ENCODE data around the gene ABCB1.

The ABCB1 gene

GRCh38 chr7:87609916-87610315 is 9.2 kb upstream of the ABCB1 start:
- H3K4me1 ChIP-seq (ENCODE audit: control insufficient read depth in 5 of 5, insufficient read depth in 5 of 5, low read length in 5 of 5): no peaks in the 10 kb centered on the region

DNA sequence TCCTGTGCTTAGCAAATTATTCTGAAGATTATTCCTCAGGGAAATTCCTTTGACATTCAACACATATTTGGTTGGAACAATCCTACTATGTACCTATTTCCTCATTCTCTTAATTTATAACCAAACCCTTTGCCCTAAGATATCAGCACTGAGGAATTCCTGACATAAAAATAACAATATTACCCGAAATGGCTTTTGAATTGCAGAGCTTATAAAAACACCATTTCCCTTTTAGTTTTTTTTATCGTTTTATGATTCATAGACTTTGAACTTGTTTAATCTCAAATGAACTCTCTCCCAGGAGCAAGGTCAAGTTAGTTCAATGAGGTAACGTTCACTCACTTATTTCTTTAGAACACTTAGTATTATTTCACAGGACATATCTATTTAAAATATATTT is 7.7 kb upstream of the ABCB1 start:
- no peaks in the 10 kb centered on the region for H3K4me1 ChIP-seq (ENCODE audit: control insufficient read depth in 5 of 5, insufficient read depth in 5 of 5, low read length in 5 of 5)
- no peak overlapping the region for H3K9ac ChIP-seq (ENCODE audit: low read length in 5 of 5)
- no peak overlapping the region for H3K27ac ChIP-seq (ENCODE audit: low read depth, low read length)
- H3K4me3 ChIP-seq (ENCODE audit: low read depth in 1 of 5, low read length in 5 of 5): no peak overlapping the region
- no peaks in the 10 kb centered on the region for H3K36me3 ChIP-seq (ENCODE audit: control insufficient read depth in 5 of 5, insufficient read depth in 5 of 5, low read length in 5 of 5)
- H3K9me3 ChIP-seq (ENCODE audit: control insufficient read depth in 5 of 5, low read length in 5 of 5): no peaks in the 10 kb centered on the region
- H3K27me3 ChIP-seq (ENCODE audit: control insufficient read depth in 5 of 5, insufficient read depth in 4 of 5, low read length in 5 of 5): peaks cover 0 to 5% (median 1%) of the 10 kb centered on the region in 5 donors

More at GRCh38 chr7:87609916-87610315, 9.2 kb upstream of the ABCB1 start:
- no peaks in the 10 kb centered on the region for H3K36me3 ChIP-seq (ENCODE audit: control insufficient read depth in 5 of 5, insufficient read depth in 5 of 5, low read length in 5 of 5)
- no peaks in the 10 kb centered on the region for H3K9me3 ChIP-seq (ENCODE audit: control insufficient read depth in 5 of 5, low read length in 5 of 5)
- peaks cover 0 to 2% (median 0%) of the 10 kb centered on the region in 5 donors for H3K27me3 ChIP-seq (ENCODE audit: control insufficient read depth in 5 of 5, insufficient read depth in 4 of 5, low read length in 5 of 5)
- no peak overlapping the region for H3K4me3 ChIP-seq (ENCODE audit: low read depth in 1 of 5, low read length in 5 of 5)
- H3K9ac ChIP-seq (ENCODE audit: low read length in 5 of 5): no peak overlapping the region
- H3K27ac ChIP-seq (ENCODE audit: low read depth, low read length): no peak overlapping the region

DNA sequence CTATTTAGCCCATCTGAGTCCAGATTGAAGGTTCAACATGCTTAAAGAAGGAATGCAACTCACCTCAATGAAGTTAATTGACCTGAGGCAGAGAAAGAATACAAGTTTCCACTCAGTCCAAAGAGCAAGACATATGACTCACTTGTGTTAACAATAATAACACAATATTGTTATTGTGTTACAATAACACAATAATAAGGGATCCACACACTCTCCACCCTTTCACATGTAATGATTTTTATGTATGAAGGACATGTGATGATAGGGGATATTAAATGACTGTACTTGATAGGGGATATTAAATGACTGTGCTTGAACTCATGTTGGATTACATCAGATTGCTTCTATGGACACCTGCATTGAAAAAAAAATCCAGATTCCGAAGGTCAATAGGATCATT is 3.6 kb upstream of the ABCB1 start:
- Histone ChIP-seq H3K4me1 (ENCODE audit: control insufficient read depth in 5 of 5, insufficient read depth in 5 of 5, low read length in 5 of 5) (peaks cover 0 to 16% (median 13%) of the 10 kb centered on the region in 5 donors), H3K27ac (ENCODE audit: low read depth, low read length) (no peak overlapping the region), H3K36me3 (ENCODE audit: control insufficient read depth in 5 of 5, insufficient read depth in 5 of 5, low read length in 5 of 5) (no peaks in the 10 kb centered on the region), H3K9me3 (ENCODE audit: control insufficient read depth in 5 of 5, low read length in 5 of 5) (no peaks in the 10 kb centered on the region), H3K9ac (ENCODE audit: low read length in 5 of 5) (no peak overlapping the region), H3K27me3 (ENCODE audit: control insufficient read depth in 5 of 5, insufficient read depth in 4 of 5, low read length in 5 of 5) (peaks cover 6 to 23% (median 9%) of the 10 kb centered on the region in 5 donors), H3K4me3 (ENCODE audit: low read depth in 1 of 5, low read length in 5 of 5) (no peak overlapping the region)

- H3K4me1 ChIP-seq (ENCODE audit: control insufficient read depth in 5 of 5, insufficient read depth in 5 of 5, low read length in 5 of 5): peaks cover 0 to 16% (median 13%) of the 10 kb centered on the region in 5 donors
- no peaks in the 10 kb centered on the region for H3K9me3 ChIP-seq (ENCODE audit: control insufficient read depth in 5 of 5, low read length in 5 of 5)
- H3K27ac ChIP-seq (ENCODE audit: low read depth, low read length): no peak overlapping the region
- H3K9ac ChIP-seq (ENCODE audit: low read length in 5 of 5): no peak overlapping the region
- H3K27me3 ChIP-seq (ENCODE audit: control insufficient read depth in 5 of 5, insufficient read depth in 4 of 5, low read length in 5 of 5): peaks cover 6 to 23% (median 9%) of the 10 kb centered on the region in 5 donors
- no peaks in the 10 kb centered on the region for H3K36me3 ChIP-seq (ENCODE audit: control insufficient read depth in 5 of 5, insufficient read depth in 5 of 5, low read length in 5 of 5)
- H3K4me3 ChIP-seq (ENCODE audit: low read depth in 1 of 5, low read length in 5 of 5): no peak overlapping the region
Measured at GRCh38 chr7:87599336-87599735, 1.3 kb downstream of the ABCB1 start.

DNA sequence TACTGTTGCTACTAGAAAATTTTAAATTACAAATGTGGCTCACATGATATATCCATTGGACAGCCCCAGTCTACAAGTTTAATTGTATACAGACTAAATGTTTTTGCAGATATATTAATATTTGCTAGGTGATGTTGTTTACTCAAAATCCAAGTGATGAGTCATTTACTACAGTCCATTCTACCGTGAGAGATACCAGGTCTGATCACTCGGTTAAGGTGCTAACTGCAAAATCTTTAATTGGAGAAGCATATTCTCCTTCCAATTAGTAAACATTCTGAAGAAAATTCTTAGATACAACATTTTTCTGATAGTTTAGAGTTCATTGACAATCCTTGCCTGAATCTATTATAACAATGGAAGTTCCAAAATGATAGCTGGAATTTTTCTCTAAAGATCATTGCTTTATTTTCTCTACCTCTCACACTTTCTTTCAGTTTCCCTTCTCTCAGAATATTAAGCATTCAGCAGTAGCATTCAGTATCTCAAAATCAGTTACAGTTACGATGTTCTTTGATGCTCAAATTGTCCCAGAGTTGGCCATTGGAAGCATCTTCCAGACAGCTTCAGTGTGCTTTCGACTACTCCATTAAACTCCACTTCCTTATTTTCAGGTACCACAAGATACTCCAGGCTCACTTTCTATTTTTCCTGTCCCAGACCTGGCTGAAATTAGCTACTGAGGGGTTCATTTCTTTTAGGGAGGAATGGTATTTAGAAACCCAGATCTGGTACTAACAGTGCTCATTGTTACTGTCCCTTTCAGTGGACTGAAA is 2.3 kb downstream of the ABCB1 start:
- Histone ChIP-seq H3K27me3 (ENCODE audit: control insufficient read depth in 5 of 5, insufficient read depth in 4 of 5, low read length in 5 of 5) (peaks cover 6 to 19% (median 8%) of the 10 kb centered on the region in 5 donors), H3K27ac (ENCODE audit: low read depth, low read length) (no peak overlapping the region), H3K4me3 (ENCODE audit: low read depth in 1 of 5, low read length in 5 of 5) (no peak overlapping the region)

GRCh38 chr7:87596696-87597095 is 4.0 kb downstream of the ABCB1 start:
- Histone ChIP-seq H3K9ac (ENCODE audit: low read length in 5 of 5) (no peak overlapping the region), H3K27me3 (ENCODE audit: control insufficient read depth in 5 of 5, insufficient read depth in 4 of 5, low read length in 5 of 5) (peaks cover 4 to 10% (median 6%) of the 10 kb centered on the region in 5 donors), H3K9me3 (ENCODE audit: control insufficient read depth in 5 of 5, low read length in 5 of 5) (no peaks in the 10 kb centered on the region), H3K4me1 (ENCODE audit: control insufficient read depth in 5 of 5, insufficient read depth in 5 of 5, low read length in 5 of 5) (peaks cover 0 to 16% (median 13%) of the 10 kb centered on the region in 5 donors), H3K4me3 (ENCODE audit: low read depth in 1 of 5, low read length in 5 of 5) (no peak overlapping the region), H3K36me3 (ENCODE audit: control insufficient read depth in 5 of 5, insufficient read depth in 5 of 5, low read length in 5 of 5) (no peaks in the 10 kb centered on the region), H3K27ac (ENCODE audit: low read depth, low read length) (no peak overlapping the region)

More for the DNA sequence above, 2.3 kb downstream of the ABCB1 start:
- no peaks in the 10 kb centered on the region for H3K36me3 ChIP-seq (ENCODE audit: control insufficient read depth in 5 of 5, insufficient read depth in 5 of 5, low read length in 5 of 5)
- no peaks in the 10 kb centered on the region for H3K9me3 ChIP-seq (ENCODE audit: control insufficient read depth in 5 of 5, low read length in 5 of 5)
- H3K9ac ChIP-seq (ENCODE audit: low read length in 5 of 5): no peak overlapping the region
- peaks cover 0 to 16% (median 13%) of the 10 kb centered on the region in 5 donors for H3K4me1 ChIP-seq (ENCODE audit: control insufficient read depth in 5 of 5, insufficient read depth in 5 of 5, low read length in 5 of 5)

DNA sequence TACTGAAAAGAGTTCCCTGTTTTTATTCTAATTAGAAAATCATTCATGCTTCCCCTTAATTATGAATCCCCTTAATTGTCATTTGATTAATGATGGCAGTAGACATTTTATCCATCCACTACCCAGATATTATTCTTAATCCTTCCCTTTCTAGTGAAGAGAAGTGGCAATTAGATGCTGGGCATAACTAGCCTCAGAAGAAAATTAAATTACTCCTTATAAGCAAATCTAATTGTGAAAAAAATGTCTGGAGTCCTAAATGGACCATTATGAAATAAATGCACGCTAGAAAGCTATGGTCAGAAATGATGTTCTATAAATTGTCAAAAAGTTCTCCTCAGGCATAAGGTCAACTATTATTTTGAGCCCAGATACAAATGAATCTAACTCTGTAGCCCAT is 4.5 kb downstream of the ABCB1 start:
- Histone ChIP-seq H3K4me1 (ENCODE audit: control insufficient read depth in 5 of 5, insufficient read depth in 5 of 5, low read length in 5 of 5) (peaks cover 0 to 15% (median 13%) of the 10 kb centered on the region in 5 donors), H3K27ac (ENCODE audit: low read depth, low read length) (no peak overlapping the region), H3K27me3 (ENCODE audit: control insufficient read depth in 5 of 5, insufficient read depth in 4 of 5, low read length in 5 of 5) (peaks cover 4 to 10% (median 6%) of the 10 kb centered on the region in 5 donors), H3K36me3 (ENCODE audit: control insufficient read depth in 5 of 5, insufficient read depth in 5 of 5, low read length in 5 of 5) (no peaks in the 10 kb centered on the region), H3K9ac (ENCODE audit: low read length in 5 of 5) (no peak overlapping the region), H3K4me3 (ENCODE audit: low read depth in 1 of 5, low read length in 5 of 5) (no peak overlapping the region), H3K9me3 (ENCODE audit: control insufficient read depth in 5 of 5, low read length in 5 of 5) (no peaks in the 10 kb centered on the region)

- no peak overlapping the region for H3K27ac ChIP-seq (ENCODE audit: low read depth, low read length)
- H3K9me3 ChIP-seq (ENCODE audit: control insufficient read depth in 5 of 5, low read length in 5 of 5): no peaks in the 10 kb centered on the region
Measured at GRCh38 chr7:87592300-87592699, 8.4 kb downstream of the ABCB1 start.

GRCh38 chr7:87591211-87591610 is 9.5 kb downstream of the ABCB1 start:
- Histone ChIP-seq H3K4me1 (ENCODE audit: control insufficient read depth in 5 of 5, insufficient read depth in 5 of 5, low read length in 5 of 5) (no peaks in the 10 kb centered on the region), H3K9me3 (ENCODE audit: control insufficient read depth in 5 of 5, low read length in 5 of 5) (no peaks in the 10 kb centered on the region), H3K27me3 (ENCODE audit: control insufficient read depth in 5 of 5, insufficient read depth in 4 of 5, low read length in 5 of 5) (no peaks in the 10 kb centered on the region), H3K27ac (ENCODE audit: low read depth, low read length) (no peak overlapping the region), H3K4me3 (ENCODE audit: low read depth in 1 of 5, low read length in 5 of 5) (no peak overlapping the region), H3K9ac (ENCODE audit: low read length in 5 of 5) (no peak overlapping the region), H3K36me3 (ENCODE audit: control insufficient read depth in 5 of 5, insufficient read depth in 5 of 5, low read length in 5 of 5) (no peaks in the 10 kb centered on the region)

More at GRCh38 chr7:87592300-87592699, 8.4 kb downstream of the ABCB1 start:
- H3K27me3 ChIP-seq (ENCODE audit: control insufficient read depth in 5 of 5, insufficient read depth in 4 of 5, low read length in 5 of 5): no peaks in the 10 kb centered on the region
- H3K36me3 ChIP-seq (ENCODE audit: control insufficient read depth in 5 of 5, insufficient read depth in 5 of 5, low read length in 5 of 5): no peaks in the 10 kb centered on the region
- no peak overlapping the region for H3K4me3 ChIP-seq (ENCODE audit: low read depth in 1 of 5, low read length in 5 of 5)
- H3K4me1 ChIP-seq (ENCODE audit: control insufficient read depth in 5 of 5, insufficient read depth in 5 of 5, low read length in 5 of 5): no peaks in the 10 kb centered on the region
- no peak overlapping the region for H3K9ac ChIP-seq (ENCODE audit: low read length in 5 of 5)

DNA sequence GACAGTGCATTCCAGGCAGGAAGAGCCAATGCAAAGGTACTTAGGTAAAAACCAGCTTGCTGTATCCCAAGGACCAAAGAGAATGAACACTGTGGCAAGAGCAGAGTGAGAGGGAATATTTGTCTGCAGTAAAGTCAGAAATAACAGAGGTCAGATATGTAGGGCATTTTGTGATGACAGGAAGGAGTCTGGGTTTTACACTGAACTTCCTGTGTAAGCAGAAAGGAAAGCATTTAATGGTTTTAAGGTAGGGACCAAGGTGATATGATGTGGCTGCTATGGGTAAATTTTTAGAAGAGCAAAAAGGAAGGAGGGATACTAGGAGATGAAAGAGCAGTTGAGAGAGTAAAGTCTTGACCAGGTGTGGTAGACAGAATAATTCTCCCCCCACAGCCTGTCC is 10.1 kb downstream of the ABCB1 start:
- H3K4me3 ChIP-seq (ENCODE audit: low read depth in 1 of 5, low read length in 5 of 5): no peak overlapping the region
- no peaks in the 10 kb centered on the region for H3K4me1 ChIP-seq (ENCODE audit: control insufficient read depth in 5 of 5, insufficient read depth in 5 of 5, low read length in 5 of 5)
- no peak overlapping the region for H3K9ac ChIP-seq (ENCODE audit: low read length in 5 of 5)
- no peaks in the 10 kb centered on the region for H3K9me3 ChIP-seq (ENCODE audit: control insufficient read depth in 5 of 5, low read length in 5 of 5)
- no peaks in the 10 kb centered on the region for H3K36me3 ChIP-seq (ENCODE audit: control insufficient read depth in 5 of 5, insufficient read depth in 5 of 5, low read length in 5 of 5)
- H3K27me3 ChIP-seq (ENCODE audit: control insufficient read depth in 5 of 5, insufficient read depth in 4 of 5, low read length in 5 of 5): no peaks in the 10 kb centered on the region
- no peak overlapping the region for H3K27ac ChIP-seq (ENCODE audit: low read depth, low read length)
